HepG2 (cell line): ENCODE measurements around the gene ACP2.

Source experiments
- ADNP ChIP-seq: sonication (generic); formaldehyde crosslinking; IDR thresholded peaks from 2 replicates; pipeline ENCODE4 v1.4.0; 2020; ENCODE audit warnings: missing genetic modification reagents
- NCOA1 ChIP-seq: sonication (generic); formaldehyde crosslinking; IDR thresholded peaks from 2 replicates; pipeline ENCODE4 v1.9.0; 2021; ENCODE audit warnings: missing genetic modification reagents
- PHF20 ChIP-seq: sonication (generic); formaldehyde crosslinking; IDR thresholded peaks from 2 replicates; pipeline ENCODE4 v1.5.0; 2020; ENCODE audit warnings: mild to moderate bottlenecking, missing genetic modification reagents
- RAD21 ChIP-seq: fragments of 450-650 bp; formaldehyde crosslinking; IDR thresholded peaks from 2 replicates; pipeline ENCODE4 v1.5.0; 2020; ENCODE audit warnings: mild to moderate bottlenecking
- RFX5 ChIP-seq: IDR thresholded peaks from 2 replicates; pipeline ENCODE4 v1.6.1; 2011; ENCODE audit warnings: low read depth, low read length, improper control_type of control experiment
- SIX4 ChIP-seq: sonication (generic); formaldehyde crosslinking; IDR thresholded peaks from 2 replicates; pipeline ENCODE4 v1.4.0; 2020; ENCODE audit warnings: missing genetic modification reagents
- TCF12 ChIP-seq, 2 experiments: fragments of 450-650 bp in 1 of 2; sonication (generic) in 1 of 2; formaldehyde crosslinking in 1 of 2; IDR thresholded peaks; 2 replicates each; pipeline versions ENCODE4 v1.6.1 to v1.8.0; 2017 to 2022; ENCODE audit warnings: antibody characterized with exemption in 1 of 2, mild to moderate bottlenecking in 1 of 2, missing genetic modification reagents in 1 of 2, moderate library complexity in 1 of 2
- TCF7L2 ChIP-seq: IDR thresholded peaks from 2 replicates; pipeline ENCODE4 v1.6.1; 2011; ENCODE audit warnings: mild to moderate bottlenecking, low read depth, low read length, moderate library complexity
- ZNF33B ChIP-seq: sonication (generic); formaldehyde crosslinking; IDR thresholded peaks from 2 replicates; pipeline ENCODE4 v1.5.1; 2020; ENCODE audit warnings: mild to moderate bottlenecking, missing genetic modification reagents
- ZNF589 ChIP-seq: sonication (generic); formaldehyde crosslinking; conservative IDR thresholded peaks from 2 replicates; pipeline ENCODE4 v1.8.0; 2022; ENCODE audit warnings: mild to moderate bottlenecking, moderate library complexity, missing genetic modification reagents
- ZSCAN20 ChIP-seq: sonication (generic); formaldehyde crosslinking; IDR thresholded peaks from 2 replicates; pipeline ENCODE4 v1.4.0; 2020; ENCODE audit warnings: missing genetic modification reagents, mild to moderate bottlenecking, borderline replicate concordance
- TF ChIP-seq, protein P1 (sequence below): IDR thresholded peaks from 2 replicates; pipeline ENCODE4 v1.6.1; 2016; ENCODE audit warnings: low read depth, missing genetic modification reagents, missing compliant biosample characterization
- TF ChIP-seq, protein P2 (sequence below): sonication (generic); formaldehyde crosslinking; IDR thresholded peaks from 2 replicates; pipeline ENCODE4 v1.5.0; 2020; ENCODE audit warnings: mild to moderate bottlenecking, missing genetic modification reagents, moderate library complexity

DNA sequence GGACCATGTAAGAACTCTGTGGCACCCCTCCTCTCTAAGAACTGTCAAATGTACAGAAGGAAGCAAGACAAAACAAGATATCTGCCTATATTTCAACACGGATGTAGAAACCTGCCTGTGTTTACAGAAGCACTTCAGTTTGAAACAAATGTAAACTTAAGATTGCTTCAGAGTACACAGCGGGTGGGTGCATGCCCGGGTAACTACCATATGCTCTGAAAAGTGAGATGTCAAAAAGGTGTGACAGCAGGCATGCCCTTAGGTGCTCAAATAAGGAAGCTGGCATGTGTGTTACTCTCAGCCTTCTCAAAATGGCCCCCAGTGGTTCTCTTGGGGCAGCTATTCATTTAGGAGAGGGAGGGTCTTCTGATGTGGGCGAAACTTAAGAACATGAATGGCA is 5.2 kb downstream of the ACP2 start:
- no peak for TF ChIP-seq RFX5
- TF ChIP-seq, protein P1, sequence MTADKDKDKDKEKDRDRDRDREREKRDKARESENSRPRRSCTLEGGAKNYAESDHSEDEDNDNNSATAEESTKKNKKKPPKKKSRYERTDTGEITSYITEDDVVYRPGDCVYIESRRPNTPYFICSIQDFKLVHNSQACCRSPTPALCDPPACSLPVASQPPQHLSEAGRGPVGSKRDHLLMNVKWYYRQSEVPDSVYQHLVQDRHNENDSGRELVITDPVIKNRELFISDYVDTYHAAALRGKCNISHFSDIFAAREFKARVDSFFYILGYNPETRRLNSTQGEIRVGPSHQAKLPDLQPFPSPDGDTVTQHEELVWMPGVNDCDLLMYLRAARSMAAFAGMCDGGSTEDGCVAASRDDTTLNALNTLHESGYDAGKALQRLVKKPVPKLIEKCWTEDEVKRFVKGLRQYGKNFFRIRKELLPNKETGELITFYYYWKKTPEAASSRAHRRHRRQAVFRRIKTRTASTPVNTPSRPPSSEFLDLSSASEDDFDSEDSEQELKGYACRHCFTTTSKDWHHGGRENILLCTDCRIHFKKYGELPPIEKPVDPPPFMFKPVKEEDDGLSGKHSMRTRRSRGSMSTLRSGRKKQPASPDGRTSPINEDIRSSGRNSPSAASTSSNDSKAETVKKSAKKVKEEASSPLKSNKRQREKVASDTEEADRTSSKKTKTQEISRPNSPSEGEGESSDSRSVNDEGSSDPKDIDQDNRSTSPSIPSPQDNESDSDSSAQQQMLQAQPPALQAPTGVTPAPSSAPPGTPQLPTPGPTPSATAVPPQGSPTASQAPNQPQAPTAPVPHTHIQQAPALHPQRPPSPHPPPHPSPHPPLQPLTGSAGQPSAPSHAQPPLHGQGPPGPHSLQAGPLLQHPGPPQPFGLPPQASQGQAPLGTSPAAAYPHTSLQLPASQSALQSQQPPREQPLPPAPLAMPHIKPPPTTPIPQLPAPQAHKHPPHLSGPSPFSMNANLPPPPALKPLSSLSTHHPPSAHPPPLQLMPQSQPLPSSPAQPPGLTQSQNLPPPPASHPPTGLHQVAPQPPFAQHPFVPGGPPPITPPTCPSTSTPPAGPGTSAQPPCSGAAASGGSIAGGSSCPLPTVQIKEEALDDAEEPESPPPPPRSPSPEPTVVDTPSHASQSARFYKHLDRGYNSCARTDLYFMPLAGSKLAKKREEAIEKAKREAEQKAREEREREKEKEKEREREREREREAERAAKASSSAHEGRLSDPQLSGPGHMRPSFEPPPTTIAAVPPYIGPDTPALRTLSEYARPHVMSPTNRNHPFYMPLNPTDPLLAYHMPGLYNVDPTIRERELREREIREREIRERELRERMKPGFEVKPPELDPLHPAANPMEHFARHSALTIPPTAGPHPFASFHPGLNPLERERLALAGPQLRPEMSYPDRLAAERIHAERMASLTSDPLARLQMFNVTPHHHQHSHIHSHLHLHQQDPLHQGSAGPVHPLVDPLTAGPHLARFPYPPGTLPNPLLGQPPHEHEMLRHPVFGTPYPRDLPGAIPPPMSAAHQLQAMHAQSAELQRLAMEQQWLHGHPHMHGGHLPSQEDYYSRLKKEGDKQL (CRISPR knock-in tag): no peak
- TF ChIP-seq TCF7L2: no peak
- no peak for TF ChIP-seq ADNP (CRISPR knock-in tag)
- TF ChIP-seq PHF20 (CRISPR knock-in tag): no peak
- no peak for TF ChIP-seq ZNF33B (CRISPR knock-in tag)
- no peak for TF ChIP-seq ZSCAN20
- TF ChIP-seq, protein P2, sequence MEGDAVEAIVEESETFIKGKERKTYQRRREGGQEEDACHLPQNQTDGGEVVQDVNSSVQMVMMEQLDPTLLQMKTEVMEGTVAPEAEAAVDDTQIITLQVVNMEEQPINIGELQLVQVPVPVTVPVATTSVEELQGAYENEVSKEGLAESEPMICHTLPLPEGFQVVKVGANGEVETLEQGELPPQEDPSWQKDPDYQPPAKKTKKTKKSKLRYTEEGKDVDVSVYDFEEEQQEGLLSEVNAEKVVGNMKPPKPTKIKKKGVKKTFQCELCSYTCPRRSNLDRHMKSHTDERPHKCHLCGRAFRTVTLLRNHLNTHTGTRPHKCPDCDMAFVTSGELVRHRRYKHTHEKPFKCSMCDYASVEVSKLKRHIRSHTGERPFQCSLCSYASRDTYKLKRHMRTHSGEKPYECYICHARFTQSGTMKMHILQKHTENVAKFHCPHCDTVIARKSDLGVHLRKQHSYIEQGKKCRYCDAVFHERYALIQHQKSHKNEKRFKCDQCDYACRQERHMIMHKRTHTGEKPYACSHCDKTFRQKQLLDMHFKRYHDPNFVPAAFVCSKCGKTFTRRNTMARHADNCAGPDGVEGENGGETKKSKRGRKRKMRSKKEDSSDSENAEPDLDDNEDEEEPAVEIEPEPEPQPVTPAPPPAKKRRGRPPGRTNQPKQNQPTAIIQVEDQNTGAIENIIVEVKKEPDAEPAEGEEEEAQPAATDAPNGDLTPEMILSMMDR (CRISPR knock-in tag): no peak
- TF ChIP-seq SIX4 (CRISPR knock-in tag): no peak
- no peak for TF ChIP-seq TCF12 (IDR thresholded peaks at IDR 0.05)
- no peak for TF ChIP-seq TCF12 (CRISPR knock-in tag; IDR thresholded peaks at IDR 0.05)
- no peak for TF ChIP-seq ZNF589 (CRISPR knock-in tag)
- no peak for TF ChIP-seq RAD21
- no peak for TF ChIP-seq NCOA1 (CRISPR knock-in tag)
